GM18511 (cell line): Measurements from ENCODE around the gene FAM20A.

Source experiments
- ATAC-seq: cut with Tn5 transposase; IDR thresholded peaks from one replicate; pipeline ENCODE4 v1.9.1; 2021; ENCODE audit warnings: mild to moderate bottlenecking, moderate library complexity; ENCODE audit not compliant: unreplicated experiment

FAM20A gene

GRCh38 chr17:68600931-68601564, at the start of gene FAM20A:
TSS of gene FAM20A (minus strand) at chr17:68601367. CDS start at chr17:68600666, 701 bp downstream.
- no peak for ATAC-seq

- no peak for ATAC-seq
These were observed 48.2 kb upstream of the FAM20A start for GRCh38 chr17:68649324-68649723.

- ATAC-seq = no peak
These were observed 45.7 kb upstream of the FAM20A start for GRCh38 chr17:68646626-68647526.

GRCh38 chr17:68642118-68642412, 40.9 kb upstream of the FAM20A start:
- no peak for ATAC-seq

GRCh38 chr17:68641276-68642117, 40.3 kb upstream of the FAM20A start:
- no peak for ATAC-seq

- no peak for ATAC-seq
These were observed 39.2 kb upstream of the FAM20A start for GRCh38 chr17:68640242-68640989.

GRCh38 chr17:68634345-68634876, 33.2 kb upstream of the FAM20A start:
- ATAC-seq = no peak

- ATAC-seq = no peak
These were observed 27.4 kb upstream of the FAM20A start for GRCh38 chr17:68628576-68628957.

- no peak for ATAC-seq
These were observed 26.9 kb upstream of the FAM20A start for GRCh38 chr17:68627956-68628575.

GRCh38 chr17:68624381-68624780, 23.2 kb upstream of the FAM20A start:
- ATAC-seq = no peak

GRCh38 chr17:68623811-68624210, 22.6 kb upstream of the FAM20A start:
- ATAC-seq = no peak

GRCh38 chr17:68622423-68622822, 21.3 kb upstream of the FAM20A start:
- no peak for ATAC-seq

- no peak for ATAC-seq
These were observed 19.9 kb upstream of the FAM20A start for GRCh38 chr17:68621065-68621464.

GRCh38 chr17:68616334-68616733, 15.2 kb upstream of the FAM20A start:
- no peak for ATAC-seq

GRCh38 chr17:68614718-68615117, 13.6 kb upstream of the FAM20A start:
- no peak for ATAC-seq

GRCh38 chr17:68613739-68614298, 12.7 kb upstream of the FAM20A start:
- no peak for ATAC-seq

- no peak for ATAC-seq
These were observed 11.7 kb upstream of the FAM20A start for GRCh38 chr17:68612923-68613292.

GRCh38 chr17:68612209-68612922, 11.2 kb upstream of the FAM20A start:
- ATAC-seq = no peak
